ENCODE results near the gene RBPJ. TPM values are rescaled to one million over a fixed set of nuclear protein-coding genes. Genes with fewer than 3 reads are reported as not detected.

The RBPJ gene
- total and polyA plus RNA-seq, 2 of the 8 experiments (the other 6 are each of a cell fraction or from before 2014, with no cell fraction given): 65.5 to 217 TPM

DNA sequence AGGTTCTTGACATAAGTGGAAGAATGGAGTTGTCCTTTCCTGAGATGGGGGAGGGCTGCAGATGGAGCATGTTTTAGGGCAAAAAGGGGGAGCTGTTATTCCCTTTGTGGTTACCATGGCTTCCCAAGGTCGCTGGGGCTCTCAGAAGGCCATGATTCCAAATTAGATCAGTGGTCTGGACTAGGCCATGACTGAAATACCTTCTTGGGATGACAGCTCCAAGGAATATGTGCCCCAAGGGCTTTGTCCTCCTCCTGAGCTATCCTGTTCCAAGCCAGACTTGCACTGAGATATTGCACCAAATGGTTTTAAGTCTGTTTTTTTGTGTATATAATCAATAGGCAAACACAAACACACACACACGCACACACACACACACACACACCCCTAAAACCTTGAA lies 3.0 kb upstream of the RBPJ start:
- Histone ChIP-seq H4K8ac (ENCODE audit: extremely low read depth, insufficient read depth, low read length) (no peak overlapping the region), H3K4me2 (ENCODE audit: insufficient read depth in 1 of 2, low read depth in 2 of 2, low read length in 2 of 2) (peak overlapping the region in 1 of 2 experiments; percentile 63; a peak in 2 of 4 replicates), H2AFZ (ENCODE audit: low read length) (no peak overlapping the region), H3K36me3 (ENCODE audit: control insufficient read depth in 2 of 4, insufficient read depth in 4 of 4, low read length in 3 of 4) (peaks cover 0 to 3% (median 0%) of the 10 kb centered on the region in 4 experiments; a peak in 1 of 8 replicates), H3K79me1 (ENCODE audit: low read depth, low read length) (no peaks in the 10 kb centered on the region), H3K14ac (ENCODE audit: insufficient read length) (no peak overlapping the region), H3K9ac (replicated peaks in 1 of 4; ENCODE audit: extremely low read depth in 1 of 4, low read depth in 3 of 4, low read length in 3 of 4) (no peak overlapping the region), H3K27ac (ENCODE audit: low read depth, low read length) (no peak overlapping the region), H3K4me1 (replicated peaks in 1 of 4; ENCODE audit: control insufficient read depth in 3 of 4, insufficient read depth in 4 of 4, low read length in 3 of 4) (no peaks in the 10 kb centered on the region; a peak in 1 of 7 replicates), H3K4me3 (ENCODE audit: extremely low read depth in 1 of 4, insufficient read depth in 2 of 4, low read depth in 3 of 4, low read length in 4 of 4) (no peak overlapping the region), H2AK5ac (ENCODE audit: low read depth, low read length) (peak overlapping the region; percentile 82; the same call in 1 of the 2 replicates), H3K79me2 (ENCODE audit: control insufficient read depth in 1 of 2, insufficient read depth in 2 of 2, low read length in 2 of 2) (peaks cover 15 to 18% of the 10 kb centered on the region in 2 experiments), H3K4ac (replicated peaks; ENCODE audit: insufficient read length, low read depth, low read length) (no peak overlapping the region), H4K20me1 (replicated peaks in 1 of 2; ENCODE audit: control insufficient read depth in 1 of 2, insufficient read depth in 2 of 2, low read length in 2 of 2) (peaks cover 4% of the 10 kb centered on the region in 2 experiments), H3K56ac (replicated peaks; ENCODE audit: insufficient read length, low read depth, low read length) (no peak overlapping the region), H2BK12ac (ENCODE audit: low read depth, low read length) (peak overlapping the region; percentile 55; the same call in 1 of the 2 replicates), H2BK5ac (ENCODE audit: low read depth, low read length) (no peak overlapping the region), H3K27me3 (replicated peaks in 1 of 4; ENCODE audit: control insufficient read depth in 3 of 4, extremely low read depth in 1 of 4, insufficient read depth in 3 of 4, low read length in 3 of 4) (no peaks in the 10 kb centered on the region), H3K23ac (ENCODE audit: insufficient read length) (no peak overlapping the region), H2BK15ac (ENCODE audit: low read length) (no peak overlapping the region), H3K23me2 (ENCODE audit: low read depth, low read length) (peaks cover 2% of the 10 kb centered on the region), H2BK20ac (ENCODE audit: low read length) (no peak overlapping the region), H3K18ac (ENCODE audit: extremely low read depth, low read length) (no peak overlapping the region), H4K5ac (ENCODE audit: insufficient read length, low read depth, low read length) (no peak overlapping the region), H2BK120ac (replicated peaks; ENCODE audit: low read depth, low read length) (no peak overlapping the region), H4K91ac (replicated peaks; ENCODE audit: insufficient read length, low read length) (no peak overlapping the region), H3K9me3 (ENCODE audit: insufficient read depth in 2 of 2, low read depth in 1 of 2, low read length in 1 of 2) (peaks cover 2 to 3% of the 10 kb centered on the region in 2 experiments; a peak in 1 of 4 replicates)
- FAIRE-seq (no peak), DNase-seq (ENCODE audit: low read depth in 1 of 2, low spot score in 2 of 2) (no peak)
- WGBS, 2 experiments (ENCODE audit: extremely low coverage in 1 of 2, insufficient coverage in 1 of 2, insufficient read length in 1 of 2, insufficient replicate concordance in 2 of 2, low coverage in 1 of 2, low lambda C conversion rate in 2 of 2, missing lambda C conversion rate in 1 of 2): 79% methylated on average over 2 of the region's 2 CpGs; no CpG with 5 or more reads in 1 of the 2 experiments
- ChIA-PET CTCF (ENCODE audit: partially characterized antibody) (interaction anchor here (0.6 to 1.5 kb wide), 3 partner anchors 12 to 80 kb away, joined by 3 to 5 read pairs (median 3); no protein-coding TSS in a partner anchor), POLR2A (ENCODE audit: partially characterized antibody) (no interaction called here)
- TF ChIP-seq GTF2F1 (IDR thresholded peaks at IDR 0.05; ENCODE audit: borderline replicate concordance, low read depth, low read length): no peak
- no peak for TF ChIP-seq RAD21 (IDR thresholded peaks at IDR 0.05 in 1 of 2, conservative IDR thresholded peaks at IDR 0.05 in 1 of 2; ENCODE audit: low read depth in 2 of 2, low read length in 2 of 2)
- no peak for TF ChIP-seq PHF8 (conservative IDR thresholded peaks at IDR 0.05; ENCODE audit: low read depth, low read length)
- no peak for TF ChIP-seq SP2 (IDR thresholded peaks at IDR 0.05; ENCODE audit: low read length)
- TF ChIP-seq, protein P1, sequence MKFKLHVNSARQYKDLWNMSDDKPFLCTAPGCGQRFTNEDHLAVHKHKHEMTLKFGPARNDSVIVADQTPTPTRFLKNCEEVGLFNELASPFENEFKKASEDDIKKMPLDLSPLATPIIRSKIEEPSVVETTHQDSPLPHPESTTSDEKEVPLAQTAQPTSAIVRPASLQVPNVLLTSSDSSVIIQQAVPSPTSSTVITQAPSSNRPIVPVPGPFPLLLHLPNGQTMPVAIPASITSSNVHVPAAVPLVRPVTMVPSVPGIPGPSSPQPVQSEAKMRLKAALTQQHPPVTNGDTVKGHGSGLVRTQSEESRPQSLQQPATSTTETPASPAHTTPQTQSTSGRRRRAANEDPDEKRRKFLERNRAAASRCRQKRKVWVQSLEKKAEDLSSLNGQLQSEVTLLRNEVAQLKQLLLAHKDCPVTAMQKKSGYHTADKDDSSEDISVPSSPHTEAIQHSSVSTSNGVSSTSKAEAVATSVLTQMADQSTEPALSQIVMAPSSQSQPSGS (IDR thresholded peaks at IDR 0.05; ENCODE audit: low read length): no peak
- TF ChIP-seq MAFK (IDR thresholded peaks at IDR 0.05; ENCODE audit: low read depth, low read length): no peak
- no peak for TF ChIP-seq BRCA1 (IDR thresholded peaks at IDR 0.05; ENCODE audit: low read depth, low read length)
- no peak for TF ChIP-seq CBX5 (IDR thresholded peaks at IDR 0.05; ENCODE audit: low read depth, low read length)
- TF ChIP-seq EGR1 (IDR thresholded peaks at IDR 0.05; ENCODE audit: borderline replicate concordance, low read depth, low read length): no peak

Measured in H1 (cell line).